ENCODE results near the gene RBM34. TPM values are rescaled to one million over a fixed set of nuclear protein-coding genes. Genes with fewer than 3 reads are reported as not detected.

The RBM34 gene
- total RNA-seq, 1 experiment from 2014 or later = 184 TPM

- intact Hi-C loops (cut with micrococcal nuclease) = no loop called here
- no peak overlapping the region for H3K27ac Mint-ChIP-seq (ENCODE audit: low read depth, unreplicated experiment)
- H3K4me3 Mint-ChIP-seq (ENCODE audit: unreplicated experiment) = no peak overlapping the region
- no peaks in the 10 kb centered on the region for H3K9me3 Mint-ChIP-seq (ENCODE audit: unreplicated experiment)
- no peak for DNase-seq (ENCODE audit: unreplicated experiment)
- ChIA-PET POLR2A (interaction anchor here (0.6 to 4.4 kb wide), 5 partner anchors 9 to 367 kb away, joined by 3 to 17 read pairs (median 4); partner anchors contain the start of gene RBM34), CTCF (interaction anchor here (0.7 to 1.7 kb wide), 4 partner anchors 31 to 65 kb away, joined by 3 to 5 read pairs (median 4); no protein-coding TSS in a partner anchor)
- peaks cover 100% of the 10 kb centered on the region for H3K36me3 Mint-ChIP-seq (ENCODE audit: insufficient read depth, unreplicated experiment)
- no peaks in the 10 kb centered on the region for H3K27me3 Mint-ChIP-seq (ENCODE audit: insufficient read depth, unreplicated experiment)
- no peaks in the 10 kb centered on the region for H3K4me1 Mint-ChIP-seq (ENCODE audit: insufficient read depth, unreplicated experiment)
- no TSS peak for BruUV-seq (replicated peaks)
- no peak for TF ChIP-seq CTCF (IDR thresholded peaks at IDR 0.05; ENCODE audit: unreplicated experiment)
Measured at GRCh38 chr1:235134171-235134570, 26.9 kb downstream of the RBM34 start.

- H3K4me1 Mint-ChIP-seq (ENCODE audit: insufficient read depth, unreplicated experiment) = no peaks in the 10 kb centered on the region
- no peaks in the 10 kb centered on the region for H3K27me3 Mint-ChIP-seq (ENCODE audit: insufficient read depth, unreplicated experiment)
- CTCF ChIA-PET = interaction anchor here (0.6 to 1.7 kb wide), 6 partner anchors 11 to 646 kb away, joined by 3 to 5 read pairs (median 4); no protein-coding TSS in a partner anchor
- BruUV-seq (replicated peaks) = no TSS peak
- H3K9me3 Mint-ChIP-seq (ENCODE audit: unreplicated experiment) = no peaks in the 10 kb centered on the region
- no peak for TF ChIP-seq CTCF (IDR thresholded peaks at IDR 0.05; ENCODE audit: unreplicated experiment)
- peaks cover 99% of the 10 kb centered on the region for H3K36me3 Mint-ChIP-seq (ENCODE audit: insufficient read depth, unreplicated experiment)
- no peak overlapping the region for H3K4me3 Mint-ChIP-seq (ENCODE audit: unreplicated experiment)
- intact Hi-C loops (cut with micrococcal nuclease) = no loop called here
- no peak for DNase-seq (ENCODE audit: unreplicated experiment)
- H3K27ac Mint-ChIP-seq (ENCODE audit: low read depth, unreplicated experiment) = no peak overlapping the region
- POLR2A ChIA-PET = interaction anchor here (0.6 to 4.4 kb wide), 5 partner anchors 13 to 28 kb away, joined by 3 to 17 read pairs (median 3); partner anchors contain the start of gene RBM34
Measured at GRCh38 chr1:235133086-235133485, 28.0 kb downstream of the RBM34 start.

- DNase-seq (ENCODE audit: unreplicated experiment) = no peak
- BruUV-seq (replicated peaks) = no TSS peak
- H3K9me3 Mint-ChIP-seq (ENCODE audit: unreplicated experiment) = no peaks in the 10 kb centered on the region
- H3K4me1 Mint-ChIP-seq (ENCODE audit: insufficient read depth, unreplicated experiment) = peaks cover 2% of the 10 kb centered on the region
- no peaks in the 10 kb centered on the region for H3K27me3 Mint-ChIP-seq (ENCODE audit: insufficient read depth, unreplicated experiment)
- ChIA-PET CTCF (interaction anchor here (0.6 to 1.6 kb wide), 6 partner anchors 12 to 931 kb away, joined by 3 to 5 read pairs (median 4); no protein-coding TSS in a partner anchor), POLR2A (interaction anchor here (1.0 to 4.4 kb wide), 3 partner anchors 29 to 372 kb away, joined by 3 to 17 read pairs (median 4); partner anchors contain the start of genes B3GALNT2 and RBM34)
- intact Hi-C loops (cut with micrococcal nuclease) = no loop called here
- H3K36me3 Mint-ChIP-seq (ENCODE audit: insufficient read depth, unreplicated experiment) = peaks cover 90% of the 10 kb centered on the region
- H3K27ac Mint-ChIP-seq (ENCODE audit: low read depth, unreplicated experiment) = no peak overlapping the region
- no peak for TF ChIP-seq CTCF (IDR thresholded peaks at IDR 0.05; ENCODE audit: unreplicated experiment)
- no peak overlapping the region for H3K4me3 Mint-ChIP-seq (ENCODE audit: unreplicated experiment)
Measured at GRCh38 chr1:235131961-235132360, 29.1 kb downstream of the RBM34 start.

GRCh38 chr1:235130766-235131270, 30.2 kb downstream of the RBM34 start:
- ChIA-PET CTCF (interaction anchor here (0.7 to 5.1 kb wide), 2 partner anchors 23 to 26 kb away, joined by 5 to 25 read pairs; no protein-coding TSS in a partner anchor), POLR2A (interaction anchor here (0.6 to 4.7 kb wide), 7 partner anchors 8 to 66 kb away, joined by 3 to 131 read pairs (median 3); partner anchors contain the start of gene RBM34)
- intact Hi-C loops (cut with micrococcal nuclease) = no loop called here
- H3K36me3 Mint-ChIP-seq (ENCODE audit: insufficient read depth, unreplicated experiment) = peaks cover 90% of the 10 kb centered on the region
- no peak for DNase-seq (ENCODE audit: unreplicated experiment)
- TF ChIP-seq CTCF (IDR thresholded peaks at IDR 0.05; ENCODE audit: unreplicated experiment) = no peak
- no peaks in the 10 kb centered on the region for H3K9me3 Mint-ChIP-seq (ENCODE audit: unreplicated experiment)
- no peak overlapping the region for H3K4me3 Mint-ChIP-seq (ENCODE audit: unreplicated experiment)
- H3K27ac Mint-ChIP-seq (ENCODE audit: low read depth, unreplicated experiment) = no peak overlapping the region
- BruUV-seq (replicated peaks) = no TSS peak
- H3K27me3 Mint-ChIP-seq (ENCODE audit: insufficient read depth, unreplicated experiment) = no peaks in the 10 kb centered on the region
- H3K4me1 Mint-ChIP-seq (ENCODE audit: insufficient read depth, unreplicated experiment) = peaks cover 12% of the 10 kb centered on the region
